Body of pancreas (tissue), 4 donors: ENCODE results near the gene GRID2IP. TPM values are rescaled to one million over a fixed set of nuclear protein-coding genes. Genes with fewer than 3 reads are reported as not detected.

Source experiments
- ATAC-seq: fragments of 150-250 bp; one replicate; pipeline ENCODE4 v1.9.1; 2016
- DNase-seq, 4 donors: peaks; one replicate each; pipeline ENCODE4 v3.0.0-alpha.2; 2019
- H3K27ac ChIP-seq, 4 donors: fragments of 200-600 bp; sonication (generic); 1 replicate in 3 of 4; 2 replicates in 1 of 4; pipeline versions ENCODE4 v1.5.1 to v1.6.1; 2016 to 2019; ENCODE audit warnings: mild to moderate bottlenecking in 1 of 4, mixed read lengths in 1 of 4, moderate library complexity in 1 of 4
- H3K27me3 ChIP-seq, 2 donors: fragments of 200-600 bp; sonication (generic); one replicate each; pipeline ENCODE4 v1.6.0; 2016; ENCODE audit warnings: mild to moderate bottlenecking in 1 of 2
- H3K36me3 ChIP-seq, 2 donors: fragments of 200-600 bp; sonication (generic); replicated peaks in 1 of 2; 2 replicates each; pipeline ENCODE4 v1.5.1; 2016; ENCODE audit warnings: low read depth in 2 of 2; ENCODE audit not compliant: insufficient read depth in 1 of 2
- H3K4me1 ChIP-seq: fragments of 200-600 bp; sonication (generic); one replicate; pipeline ENCODE4 v1.6.0; 2016
- H3K4me3 ChIP-seq, 2 donors: fragments of 200-600 bp; sonication (generic); 1 replicate in 1 of 2; 2 replicates in 1 of 2; pipeline ENCODE4 v1.5.1; 2016 to 2019
- H3K9me3 ChIP-seq, 3 donors: fragments of 200-600 bp; sonication (generic); 1 replicate in 2 of 3; 2 replicates in 1 of 3; pipeline ENCODE4 v1.5.1; 2016
- POLR2A ChIP-seq, 3 donors: fragments of 450-650 bp; IDR thresholded peaks; one replicate each; pipeline ENCODE4 v1.6.1; 2016; ENCODE audit warnings: antibody characterized with exemption in 3 of 3, mild to moderate bottlenecking in 2 of 3
- WGBS, 2 donors: methylation state at CpG; one replicate each; pipeline ENCODE4 v1.1.5; 2017; 5-methylcytosine and 5-hydroxymethylcytosine counted together
- intact Hi-C: fragments of 100-400 bp; cut with DNase I; formaldehyde crosslinking; loops from one replicate; pipeline ENCODE4 v1.15.1; 2023
- total RNA-seq, 2 donors: library from RNA; depleted of rRNA; stranded (reverse); fragments of >200 nt; gene quantifications; one replicate each; pipeline ENCODE4 v1.1.0, GENCODE V29; 2016
- TF ChIP-seq, protein P1 (sequence below), 7 experiments: fragments of 450-650 bp in 4 of 7; fragments of 200-600 bp in 3 of 7; sonication (generic) in 3 of 7; IDR thresholded peaks; one replicate each; pipeline ENCODE4 v1.5.1; 2016 to 2019; ENCODE audit warnings: antibody characterized with exemption in 7 of 7

The GRID2IP gene
- total RNA-seq, 2 donors from 2014 or later: 1.0 to 1.6 TPM

GRCh38 chr7:6536262-6537260 lies 14.7 kb downstream of the GRID2IP start:
- H3K36me3 ChIP-seq: no peaks in the 10 kb centered on the region
- H3K9me3 ChIP-seq: no peaks in the 10 kb centered on the region
- no peak overlapping the region for H3K27ac ChIP-seq
- peaks cover 0 to 14% of the 10 kb centered on the region in 2 donors for H3K27me3 ChIP-seq
- ATAC-seq: no peak
- H3K4me3 ChIP-seq: no peak overlapping the region
- 2 to 13% methylated on average over 3 to 49 of the region's 56 CpGs for WGBS, 2 donors
- TF ChIP-seq, protein P1, sequence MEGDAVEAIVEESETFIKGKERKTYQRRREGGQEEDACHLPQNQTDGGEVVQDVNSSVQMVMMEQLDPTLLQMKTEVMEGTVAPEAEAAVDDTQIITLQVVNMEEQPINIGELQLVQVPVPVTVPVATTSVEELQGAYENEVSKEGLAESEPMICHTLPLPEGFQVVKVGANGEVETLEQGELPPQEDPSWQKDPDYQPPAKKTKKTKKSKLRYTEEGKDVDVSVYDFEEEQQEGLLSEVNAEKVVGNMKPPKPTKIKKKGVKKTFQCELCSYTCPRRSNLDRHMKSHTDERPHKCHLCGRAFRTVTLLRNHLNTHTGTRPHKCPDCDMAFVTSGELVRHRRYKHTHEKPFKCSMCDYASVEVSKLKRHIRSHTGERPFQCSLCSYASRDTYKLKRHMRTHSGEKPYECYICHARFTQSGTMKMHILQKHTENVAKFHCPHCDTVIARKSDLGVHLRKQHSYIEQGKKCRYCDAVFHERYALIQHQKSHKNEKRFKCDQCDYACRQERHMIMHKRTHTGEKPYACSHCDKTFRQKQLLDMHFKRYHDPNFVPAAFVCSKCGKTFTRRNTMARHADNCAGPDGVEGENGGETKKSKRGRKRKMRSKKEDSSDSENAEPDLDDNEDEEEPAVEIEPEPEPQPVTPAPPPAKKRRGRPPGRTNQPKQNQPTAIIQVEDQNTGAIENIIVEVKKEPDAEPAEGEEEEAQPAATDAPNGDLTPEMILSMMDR (IDR thresholded peaks at IDR 0.05): no peak
- no peak for TF ChIP-seq POLR2A (IDR thresholded peaks at IDR 0.05)
- intact Hi-C loops: no loop called here
- no peak for DNase-seq
- H3K4me1 ChIP-seq: peaks cover 4% of the 10 kb centered on the region

GRCh38 chr7:6533893-6534495 lies 17.3 kb downstream of the GRID2IP start:
- intact Hi-C loops: no loop called here
- 38 to 43% methylated on average over 12 of the region's 12 CpGs for WGBS, 2 donors
- Histone ChIP-seq H3K27me3 (peaks cover 0 to 19% of the 10 kb centered on the region in 2 donors), H3K27ac (no peak overlapping the region), H3K4me3 (no peak overlapping the region), H3K9me3 (no peaks in the 10 kb centered on the region), H3K4me1 (peaks cover 12% of the 10 kb centered on the region), H3K36me3 (no peaks in the 10 kb centered on the region)
- ATAC-seq (no peak), DNase-seq (no peak)
- TF ChIP-seq POLR2A (IDR thresholded peaks at IDR 0.05): no peak
- TF ChIP-seq, protein P1 (IDR thresholded peaks at IDR 0.05): no peak

- H3K9me3 ChIP-seq: no peaks in the 10 kb centered on the region
- intact Hi-C loops: no loop called here
- peaks cover 12% of the 10 kb centered on the region for H3K4me1 ChIP-seq
- H3K4me3 ChIP-seq: no peak overlapping the region
- DNase-seq (no peak), ATAC-seq (no peak)
- peaks cover 0 to 15% of the 10 kb centered on the region in 2 donors for H3K27me3 ChIP-seq
- H3K27ac ChIP-seq: no peak overlapping the region
- TF ChIP-seq, protein P1 (IDR thresholded peaks at IDR 0.05): no peak
- no peak for TF ChIP-seq POLR2A (IDR thresholded peaks at IDR 0.05)
- 0 to 38% methylated on average over 1 to 7 of the region's 7 CpGs for WGBS, 2 donors
- no peaks in the 10 kb centered on the region for H3K36me3 ChIP-seq
These were observed 18.7 kb downstream of the GRID2IP start for GRCh38 chr7:6532516-6532915.

- TF ChIP-seq, protein P1 (IDR thresholded peaks at IDR 0.05): no peak
- no peak for TF ChIP-seq POLR2A (IDR thresholded peaks at IDR 0.05)
- ATAC-seq (no peak), DNase-seq (no peak)
- 16 to 25% methylated on average over 11 to 19 of the region's 19 CpGs for WGBS, 2 donors
- intact Hi-C loops: no loop called here
- Histone ChIP-seq H3K4me3 (no peak overlapping the region), H3K36me3 (no peaks in the 10 kb centered on the region), H3K27ac (no peak overlapping the region), H3K27me3 (peaks cover 0 to 12% of the 10 kb centered on the region in 2 donors), H3K4me1 (peaks cover 15% of the 10 kb centered on the region), H3K9me3 (no peaks in the 10 kb centered on the region)
These were observed 19.6 kb downstream of the GRID2IP start for GRCh38 chr7:6531492-6532279.
